NCI-H2081 treated with DMSO at 0.1 percent for 48 hours (cell line): ENCODE results near the gene RNF145.
"Not testable (repeated sequence)": the region's sequence is repeated elsewhere in the genome, so short reads cannot be mapped to it uniquely, and the experiment has no call there.

Source experiments
- DNase-seq: peaks from one replicate; lab custom pipeline; 2025; lab: John Stamatoyannopoulos, UW

RNF145 gene

DNA sequence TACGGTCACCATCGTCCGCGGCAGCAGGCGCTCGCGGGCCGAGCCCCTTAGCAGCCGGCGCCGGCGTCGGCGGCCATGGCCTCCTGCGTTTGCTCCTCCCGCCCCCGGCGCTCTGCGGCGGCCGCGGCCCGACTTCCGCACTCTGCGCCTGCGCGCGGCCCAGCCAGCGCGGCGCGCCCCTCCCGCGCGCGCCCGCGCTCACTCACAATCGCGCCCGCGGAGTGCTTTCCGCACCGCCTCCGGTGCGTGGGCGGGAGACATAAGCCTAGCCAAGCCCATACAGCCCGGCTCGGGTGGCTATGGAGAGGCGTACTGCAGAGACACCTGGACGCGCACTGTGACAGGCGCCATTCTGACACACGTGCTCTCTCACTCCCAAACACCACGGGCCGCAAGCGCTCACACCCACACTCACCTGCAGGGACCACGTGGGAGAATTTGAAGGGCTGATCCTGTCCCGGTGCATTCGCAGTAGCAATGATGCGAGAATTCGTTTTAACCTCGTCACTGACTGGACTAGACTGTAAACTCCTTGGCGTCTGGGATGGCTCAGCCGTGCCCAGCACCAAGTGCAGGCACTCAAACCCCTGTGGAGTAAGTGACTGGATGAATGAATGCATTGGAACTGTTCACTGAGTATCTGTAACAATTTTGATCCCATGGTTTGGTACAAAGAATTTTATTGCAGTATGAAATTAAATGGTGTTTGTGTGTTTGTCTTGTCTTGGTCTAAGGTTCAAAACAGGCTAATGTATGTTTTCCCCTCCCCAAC lies at the start of gene RNF145:
RNF145 (minus strand) TSS at position 116 of the 772 bp plus-strand sequence. CDS start 5,936 bp downstream, outside the sequence.
- no peak for DNase-seq

DNA sequence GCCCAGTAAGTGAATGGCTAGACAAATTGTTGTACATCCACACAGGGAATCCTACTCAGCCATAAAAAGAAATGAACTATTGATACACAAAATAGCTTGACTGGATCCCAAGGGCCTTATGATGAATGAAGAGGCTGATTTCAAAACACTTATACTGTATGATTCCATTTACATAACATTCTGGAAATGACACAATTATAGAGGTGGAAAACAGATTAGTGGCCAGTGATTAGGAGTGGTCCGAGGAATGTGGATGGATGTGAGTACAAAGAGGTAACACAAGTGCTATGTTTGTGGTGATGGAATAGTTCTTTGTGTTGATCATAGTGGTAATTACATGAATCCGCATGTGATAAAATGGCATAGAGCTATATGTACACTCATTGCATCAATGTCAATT lies 49.0 kb upstream of the RNF145 start:
- no peak for DNase-seq

DNA sequence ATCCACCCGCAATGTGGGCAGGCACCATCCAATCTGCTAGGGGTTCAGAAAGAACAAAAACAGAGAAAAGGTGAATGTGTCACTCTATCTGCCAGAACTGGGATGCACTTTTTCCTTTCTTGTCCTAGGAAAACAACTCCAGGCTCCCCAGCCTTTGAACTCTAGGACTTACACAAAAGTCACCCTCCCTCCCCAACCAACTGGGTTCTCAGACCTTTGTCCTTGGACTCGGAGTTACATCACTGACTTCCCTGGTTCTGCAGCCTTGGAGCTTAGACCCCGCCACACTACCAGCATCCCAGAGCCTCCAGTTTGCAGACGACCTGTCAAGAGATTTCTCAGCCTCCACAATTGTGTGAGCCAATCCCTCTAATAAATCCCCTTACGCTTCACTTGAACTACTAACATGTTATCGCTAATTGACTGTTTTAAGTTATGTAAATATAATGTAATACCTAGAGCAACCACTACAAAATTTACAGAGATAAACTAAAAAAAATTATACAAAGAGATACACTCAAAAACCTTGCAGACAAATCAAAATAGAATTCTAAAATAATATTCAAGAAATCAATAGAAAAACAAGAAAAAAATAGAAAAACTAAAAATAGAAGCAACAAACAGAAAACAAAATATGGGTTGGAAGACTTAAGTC lies 48.4 kb upstream of the RNF145 start:
- DNase-seq, result no peak

DNA sequence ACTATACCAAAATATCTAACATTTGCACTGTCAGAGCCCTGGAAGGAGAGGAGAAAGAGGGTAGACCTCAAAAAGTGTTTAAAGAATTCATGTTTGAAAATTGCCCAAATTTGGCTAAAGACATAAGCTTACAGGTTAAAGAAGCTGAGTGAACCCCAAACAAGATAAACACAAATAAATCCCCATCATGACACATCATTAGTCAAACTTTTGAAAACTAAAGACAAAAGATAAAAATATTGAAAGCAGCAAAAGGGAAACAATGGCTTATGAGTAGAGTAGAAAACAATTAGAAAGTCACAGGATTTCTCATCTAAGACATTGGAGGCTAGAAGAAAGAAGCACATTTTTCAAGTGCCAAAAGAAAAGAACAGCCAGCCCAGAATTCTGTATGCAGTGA lies 47.7 kb upstream of the RNF145 start:
- DNase-seq, result no peak

- no peak for DNase-seq
These were observed 42.8 kb upstream of the RNF145 start for GRCh38 chr5:159252195-159252594.

DNA sequence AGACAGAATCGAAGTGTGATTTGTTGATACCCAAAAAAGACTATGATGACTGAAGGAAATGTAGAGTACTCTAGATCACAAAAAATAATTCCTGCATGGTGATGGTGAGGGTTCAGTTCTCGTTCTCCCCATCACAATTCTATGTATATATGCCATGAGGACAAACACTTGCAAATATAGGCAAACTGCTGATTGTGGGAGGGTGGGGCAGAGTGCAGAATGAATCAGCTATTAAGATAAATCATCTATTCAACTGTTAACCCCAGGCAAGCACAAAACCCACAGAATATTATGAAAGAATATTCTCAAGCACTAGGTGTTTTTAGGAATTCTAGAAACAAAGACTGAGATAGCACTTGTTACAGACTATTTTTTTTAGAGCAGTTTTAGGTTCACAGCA lies 39.8 kb upstream of the RNF145 start:
- DNase-seq, result no peak

DNA sequence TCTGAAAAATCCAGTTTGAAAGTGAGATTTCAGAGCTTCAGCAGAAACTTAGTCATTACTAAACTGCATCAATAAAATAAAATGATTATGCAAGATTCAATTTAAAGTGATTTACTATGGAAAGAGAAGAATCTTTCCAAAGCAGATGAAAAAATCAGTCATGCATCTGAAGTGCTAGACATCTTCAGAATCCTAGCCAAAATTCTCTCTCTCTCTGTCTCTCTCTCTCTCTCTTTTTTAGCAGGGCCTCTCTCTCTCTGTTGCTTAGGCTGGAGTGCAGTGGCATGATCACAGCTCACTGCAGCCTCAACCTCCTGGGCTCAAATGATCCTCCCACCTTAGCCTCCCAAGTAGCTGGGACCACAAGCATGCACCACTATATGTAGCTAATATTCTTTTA lies 35.5 kb upstream of the RNF145 start:
- no peak for DNase-seq

- no peak for DNase-seq
These were observed 34.8 kb upstream of the RNF145 start for GRCh38 chr5:159244163-159244562.

- no peak for DNase-seq
These were observed 34.0 kb upstream of the RNF145 start for GRCh38 chr5:159243385-159243784.

- no peak for DNase-seq
These were observed 33.3 kb upstream of the RNF145 start for GRCh38 chr5:159242656-159243055.

DNA sequence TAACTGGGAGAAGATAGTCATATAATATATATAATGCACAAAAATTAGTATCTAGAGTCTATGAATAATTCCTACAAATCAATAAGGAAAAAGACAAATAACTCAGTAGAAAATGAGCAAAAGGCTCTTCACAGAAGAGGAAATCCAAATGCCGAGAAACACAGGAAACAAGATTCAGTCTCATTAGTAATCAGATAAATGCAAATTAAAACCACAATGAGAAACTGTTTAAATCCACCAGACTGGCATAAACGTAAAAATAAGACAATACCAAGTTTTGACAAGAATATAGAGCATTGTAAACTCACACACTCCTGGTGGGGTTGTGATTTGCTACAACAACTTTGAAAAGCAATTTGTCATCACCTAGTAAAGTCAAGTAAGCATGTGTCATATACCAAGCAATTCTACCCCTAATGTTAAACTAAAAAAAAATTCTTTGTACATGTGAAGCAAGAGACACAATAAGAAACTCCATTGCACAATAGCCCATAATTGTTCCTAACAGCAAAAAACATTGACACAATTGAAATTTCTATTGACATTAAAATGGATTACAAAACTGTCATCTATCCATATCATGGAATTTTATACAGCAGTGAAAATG lies 32.7 kb upstream of the RNF145 start:
- no peak for DNase-seq

- DNase-seq, result no peak
These were observed 31.0 kb upstream of the RNF145 start for GRCh38 chr5:159240301-159240870.

DNA sequence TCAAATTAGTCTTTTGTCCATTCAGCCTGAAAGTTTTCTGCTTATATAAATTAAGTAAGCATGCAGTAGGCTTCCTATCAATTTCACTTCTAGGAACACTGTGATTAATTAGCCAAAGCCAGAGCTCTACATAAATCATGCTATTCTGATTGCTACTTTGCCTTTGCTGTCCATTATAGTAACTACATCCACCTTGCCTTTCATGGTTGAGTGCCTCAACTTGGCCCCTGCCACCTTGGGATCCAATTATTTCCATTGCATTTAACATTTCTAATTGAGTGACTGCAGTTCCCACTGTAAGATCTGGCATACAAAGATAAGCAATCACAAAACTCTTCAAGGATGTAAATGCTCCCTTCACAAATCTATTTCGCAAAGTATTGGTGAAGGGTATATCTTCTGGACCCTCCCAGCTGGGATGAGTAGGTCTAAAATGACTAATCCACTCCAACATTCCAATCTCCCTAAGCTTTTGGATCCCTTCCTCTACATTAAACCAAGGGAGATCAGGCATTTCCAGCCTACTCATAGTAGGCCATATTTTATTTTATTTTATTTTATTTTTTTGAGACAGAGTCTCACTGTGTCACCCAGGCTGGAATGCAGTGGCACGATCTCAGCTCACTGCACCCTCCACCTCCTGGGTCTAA lies 26.6 kb upstream of the RNF145 start:
- not testable (repeated sequence) for DNase-seq

DNA sequence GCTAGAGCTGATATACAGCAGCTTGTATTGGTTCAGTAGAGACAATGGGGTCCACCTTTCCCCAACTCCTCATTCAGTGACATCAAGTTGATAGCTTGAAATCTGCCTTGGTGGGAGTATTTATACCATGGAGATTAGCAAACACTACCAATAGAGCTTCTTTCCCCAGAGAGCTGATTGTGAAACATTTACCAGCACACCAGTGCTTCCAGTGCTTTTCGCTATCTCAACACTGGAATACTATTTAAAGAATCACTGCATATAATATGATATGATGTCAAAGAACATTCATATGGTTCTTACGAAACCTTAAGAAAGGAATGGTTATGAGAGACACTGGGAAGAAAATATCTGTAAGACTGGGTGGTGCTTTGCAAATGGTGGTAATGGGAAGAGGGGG lies 21.8 kb upstream of the RNF145 start:
- DNase-seq, result no peak

DNA sequence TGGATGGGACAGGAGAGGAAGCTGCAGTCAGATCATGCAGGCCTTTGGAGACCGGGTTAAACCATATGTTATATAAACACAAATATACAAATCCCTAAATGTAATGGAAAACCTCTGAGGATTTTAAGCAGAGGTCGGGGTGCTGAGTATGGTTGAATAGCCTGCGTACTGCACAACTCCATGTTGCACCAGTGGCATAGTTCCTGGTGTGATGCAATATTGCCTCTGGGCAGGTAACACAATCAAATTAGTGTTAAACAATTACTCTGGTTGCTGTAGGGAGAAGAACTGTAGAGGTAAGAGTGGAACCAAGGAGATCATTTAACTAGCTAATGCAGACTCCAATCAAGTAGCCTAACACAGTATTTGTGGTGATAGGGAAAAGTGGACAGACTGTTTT lies 21.3 kb upstream of the RNF145 start:
- no peak for DNase-seq

DNA sequence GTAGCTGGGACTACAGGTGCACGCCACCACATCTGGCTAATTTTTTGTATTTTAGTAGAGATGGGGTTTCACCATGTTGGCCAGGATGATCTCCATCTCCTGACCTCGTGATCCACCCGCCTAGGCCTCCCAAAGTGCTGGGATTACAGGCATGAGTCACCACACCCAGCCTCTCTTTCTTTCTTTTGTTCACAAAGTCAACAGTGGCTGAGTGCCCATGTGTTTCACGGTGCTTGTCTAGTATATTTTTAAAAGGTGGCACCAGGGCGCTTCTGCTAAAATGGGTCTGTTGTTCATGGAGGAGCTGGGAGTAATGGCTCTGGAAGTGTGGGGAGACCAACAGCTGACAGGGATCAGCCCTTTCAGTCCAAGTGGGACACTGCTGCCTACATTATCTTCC lies 18.7 kb upstream of the RNF145 start:
- DNase-seq, result not testable (repeated sequence)

DNA sequence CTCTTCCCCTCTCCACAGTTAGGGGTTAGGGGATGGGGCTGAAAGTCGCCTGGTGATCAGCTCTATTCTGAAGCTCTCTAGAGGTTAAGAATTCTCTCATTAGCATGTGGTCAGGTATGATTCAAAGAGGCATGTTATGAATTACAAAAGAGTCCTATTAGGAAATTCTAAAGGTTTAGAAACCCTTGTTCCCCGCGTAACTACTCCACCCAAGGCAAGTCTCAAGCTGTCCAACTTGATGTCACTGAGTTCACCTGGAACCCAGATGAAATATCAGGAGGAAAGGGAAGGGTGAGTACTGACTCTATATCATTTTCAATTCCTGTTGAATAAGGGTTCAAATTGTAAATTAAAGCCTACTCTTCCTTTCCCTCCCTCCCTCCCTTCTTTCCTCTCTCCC lies 18.1 kb upstream of the RNF145 start:
- DNase-seq, result no peak

GRCh38 chr5:159226451-159226850 lies 17.1 kb upstream of the RNF145 start:
- DNase-seq, result no peak

DNA sequence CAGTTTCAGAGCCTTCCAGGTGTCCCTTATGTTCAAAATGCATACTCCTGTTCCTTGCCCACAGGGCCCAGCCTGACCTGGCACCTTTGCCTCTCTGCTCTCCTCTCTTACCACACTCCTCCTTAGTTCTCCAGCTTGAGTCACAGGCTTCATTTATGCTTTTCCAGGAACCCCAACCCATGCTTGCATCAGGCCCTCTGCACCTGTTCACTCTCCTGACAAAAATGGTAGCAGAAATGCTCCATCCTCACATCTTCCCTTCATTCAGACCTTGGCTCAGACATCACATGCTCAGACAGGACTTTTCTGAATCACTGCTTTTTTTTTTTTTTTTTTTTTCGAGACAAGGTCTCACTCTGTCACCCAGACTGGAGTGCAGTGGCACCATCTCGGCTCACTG lies 15.1 kb upstream of the RNF145 start:
- no peak for DNase-seq

GRCh38 chr5:159223469-159223868 lies 14.1 kb upstream of the RNF145 start:
- no peak for DNase-seq

GRCh38 chr5:159220206-159220605 lies 10.9 kb upstream of the RNF145 start:
- no peak for DNase-seq

- DNase-seq, result no peak
These were observed 9.3 kb upstream of the RNF145 start for GRCh38 chr5:159218595-159219023.
